GM21423 (cell line): ENCODE measurements around the gene PIKFYVE.
"Not testable (repeated sequence)": the region's sequence is repeated elsewhere in the genome, so short reads cannot be mapped to it uniquely, and the experiment has no call there.

Source experiments
- ATAC-seq: cut with Tn5 transposase; IDR thresholded peaks from one replicate; pipeline ENCODE4 v1.9.1; 2021; ENCODE audit warnings: mild to moderate bottlenecking, moderate library complexity; ENCODE audit not compliant: unreplicated experiment

Gene PIKFYVE

GRCh38 chr2:208254871-208255556 is 11.0 kb upstream of the PIKFYVE start, which contains the start of gene IDH1:
Gene IDH1 (minus strand): TSS chr2:208255071. CDS start chr2:208251551, 3,520 bp downstream.
- peak; percentile 76 for ATAC-seq

GRCh38 chr2:208255557-208256106 is 10.4 kb upstream of the PIKFYVE start:
- ATAC-seq = peak; percentile 16

GRCh38 chr2:208256192-208256782 is 9.8 kb upstream of the PIKFYVE start:
- no peak for ATAC-seq

- ATAC-seq = not testable (repeated sequence)
Observed at GRCh38 chr2:208256849-208257813, 8.9 kb upstream of the PIKFYVE start.

- peak; percentile 34 for ATAC-seq
Observed at GRCh38 chr2:208265371-208265800, 669 bp upstream of the PIKFYVE start.

GRCh38 chr2:208266553-208266893 is 468 bp downstream of the PIKFYVE start:
- peak; percentile 1 for ATAC-seq

GRCh38 chr2:208266936-208267335 is 881 bp downstream of the PIKFYVE start:
- ATAC-seq = no peak

GRCh38 chr2:208267526-208267925 is 1.5 kb downstream of the PIKFYVE start:
- ATAC-seq = not testable (repeated sequence)

GRCh38 chr2:208268156-208268952 is 2.3 kb downstream of the PIKFYVE start:
- no peak for ATAC-seq

GRCh38 chr2:208269091-208269490 is 3.0 kb downstream of the PIKFYVE start:
- ATAC-seq = no peak

GRCh38 chr2:208274748-208275147 is 8.7 kb downstream of the PIKFYVE start:
- no peak for ATAC-seq

GRCh38 chr2:208278549-208278948 is 12.5 kb downstream of the PIKFYVE start:
- no peak for ATAC-seq

GRCh38 chr2:208279236-208279635 is 13.2 kb downstream of the PIKFYVE start:
- ATAC-seq = no peak

GRCh38 chr2:208280234-208280633 is 14.2 kb downstream of the PIKFYVE start:
- ATAC-seq = no peak

- ATAC-seq = no peak
Observed at GRCh38 chr2:208280933-208281332, 14.9 kb downstream of the PIKFYVE start.

GRCh38 chr2:208285853-208286252 is 19.8 kb downstream of the PIKFYVE start:
- ATAC-seq = no peak

- ATAC-seq = peak; percentile 69
Observed at GRCh38 chr2:208294482-208295024, 28.5 kb downstream of the PIKFYVE start.

GRCh38 chr2:208295834-208296233 is 29.8 kb downstream of the PIKFYVE start:
- no peak for ATAC-seq

GRCh38 chr2:208296610-208297009 is 30.6 kb downstream of the PIKFYVE start:
- no peak for ATAC-seq

GRCh38 chr2:208297961-208298360 is 31.9 kb downstream of the PIKFYVE start:
- ATAC-seq = no peak
